HepG2 (cell line): ENCODE data around the gene GMNN. TPM values are rescaled to one million over a fixed set of nuclear protein-coding genes. Genes with fewer than 3 reads are reported as not detected.

Source experiments
- CREBL2 ChIP-seq: sonication (generic); formaldehyde crosslinking; IDR thresholded peaks from 2 replicates; pipeline ENCODE4 v1.8.1; 2023; ENCODE audit warnings: missing genetic modification reagents, mild to moderate bottlenecking, borderline replicate concordance
- DNMT3B ChIP-seq: conservative IDR thresholded peaks from 2 replicates; pipeline ENCODE4 v1.6.1; 2016; ENCODE audit warnings: missing biosample characterization, control low read depth
- E2F2 ChIP-seq: sonication (generic); formaldehyde crosslinking; IDR thresholded peaks from 2 replicates; pipeline ENCODE4 v1.4.0; 2020; ENCODE audit warnings: missing genetic modification reagents, borderline replicate concordance
- HOMEZ ChIP-seq: IDR thresholded peaks from 2 replicates; pipeline ENCODE4 v1.6.1; 2016; ENCODE audit warnings: low read depth
- IRF9 ChIP-seq: sonication (generic); formaldehyde crosslinking; IDR thresholded peaks from 2 replicates; pipeline ENCODE4 v1.8.0; 2022; ENCODE audit warnings: missing genetic modification reagents, mild to moderate bottlenecking, borderline replicate concordance
- KDM5B ChIP-seq: sonication (generic); formaldehyde crosslinking; IDR thresholded peaks from 2 replicates; pipeline ENCODE4 v1.4.0; 2020; ENCODE audit warnings: missing genetic modification reagents, mild to moderate bottlenecking, borderline replicate concordance
- LBX2 ChIP-seq: sonication (generic); formaldehyde crosslinking; IDR thresholded peaks from 2 replicates; pipeline ENCODE4 v1.5.0; 2020; ENCODE audit warnings: missing genetic modification reagents, mild to moderate bottlenecking, borderline replicate concordance
- MYPOP ChIP-seq: sonication (generic); formaldehyde crosslinking; IDR thresholded peaks from 2 replicates; pipeline ENCODE4 v1.8.1; 2023; ENCODE audit warnings: mild to moderate bottlenecking, moderate library complexity, missing genetic modification reagents
- NAIF1 ChIP-seq: sonication (generic); formaldehyde crosslinking; IDR thresholded peaks from 2 replicates; pipeline ENCODE4 v1.5.0; 2020; ENCODE audit warnings: mild to moderate bottlenecking, missing genetic modification reagents, borderline replicate concordance
- NCOA1 ChIP-seq: sonication (generic); formaldehyde crosslinking; IDR thresholded peaks from 2 replicates; pipeline ENCODE4 v1.9.0; 2021; ENCODE audit warnings: missing genetic modification reagents
- NR3C1 ChIP-seq: sonication (generic); formaldehyde crosslinking; IDR thresholded peaks from 2 replicates; pipeline ENCODE4 v1.4.0; 2020; ENCODE audit warnings: missing genetic modification reagents
- PCBP2 ChIP-seq: fragments of 200-400 bp; formaldehyde crosslinking; optimal IDR thresholded peaks from 2 replicates; pipeline ENCODE3; 2018; ENCODE audit warnings: low read length, low read depth; ENCODE audit not compliant: poor library complexity, severe bottlenecking
- PPARG ChIP-seq: conservative IDR thresholded peaks from 2 replicates; pipeline ENCODE4 v1.6.1; 2016; ENCODE audit warnings: missing biosample characterization, missing genetic modification reagents
- PRPF4 ChIP-seq: fragments of 200-400 bp; formaldehyde crosslinking; IDR thresholded peaks from 2 replicates; pipeline ENCODE4 v1.6.1; 2016; ENCODE audit warnings: low read length, low read depth; ENCODE audit not compliant: poor library complexity, severe bottlenecking
- SP2 ChIP-seq: sonication (generic); formaldehyde crosslinking; IDR thresholded peaks from 2 replicates; pipeline ENCODE4 v1.5.1; 2020; ENCODE audit warnings: mild to moderate bottlenecking, missing genetic modification reagents
- TCF12 ChIP-seq, 2 experiments: fragments of 450-650 bp in 1 of 2; sonication (generic) in 1 of 2; formaldehyde crosslinking in 1 of 2; IDR thresholded peaks; 2 replicates each; pipeline versions ENCODE4 v1.6.1 to v1.8.0; 2017 to 2022; ENCODE audit warnings: antibody characterized with exemption in 1 of 2, mild to moderate bottlenecking in 1 of 2, missing genetic modification reagents in 1 of 2, moderate library complexity in 1 of 2
- TP53 ChIP-seq: sonication (generic); formaldehyde crosslinking; conservative IDR thresholded peaks from 2 replicates; pipeline ENCODE4 v1.4.0; 2020; ENCODE audit warnings: missing genetic modification reagents
- ZFYVE20 ChIP-seq: sonication (generic); formaldehyde crosslinking; IDR thresholded peaks from 2 replicates; pipeline ENCODE4 v1.8.0; 2023; ENCODE audit warnings: low read depth, mild to moderate bottlenecking, moderate library complexity, missing genetic modification reagents, borderline replicate concordance
- ZNF10 ChIP-seq: sonication (generic); formaldehyde crosslinking; IDR thresholded peaks from 2 replicates; pipeline ENCODE4 v1.4.0; 2020; ENCODE audit warnings: mild to moderate bottlenecking, low read depth, missing genetic modification reagents, borderline replicate concordance
- ZNF274 ChIP-seq: sonication (generic); formaldehyde crosslinking; IDR thresholded peaks from 2 replicates; pipeline ENCODE4 v1.5.1; 2020; ENCODE audit warnings: mild to moderate bottlenecking, missing genetic modification reagents
- ZNF335 ChIP-seq: sonication (generic); formaldehyde crosslinking; IDR thresholded peaks from 2 replicates; pipeline ENCODE4 v1.4.0; 2020; ENCODE audit warnings: missing genetic modification reagents
- ZNF83 ChIP-seq: sonication (generic); formaldehyde crosslinking; IDR thresholded peaks from 2 replicates; pipeline ENCODE4 v1.4.0; 2020; ENCODE audit warnings: missing genetic modification reagents, mild to moderate bottlenecking, borderline replicate concordance
- ZNF878 ChIP-seq: sonication (generic); formaldehyde crosslinking; IDR thresholded peaks from 2 replicates; pipeline ENCODE4 v1.8.1; 2023; ENCODE audit warnings: mild to moderate bottlenecking, missing genetic modification reagents, moderate library complexity
- polyA plus RNA-seq, 8 experiments: library from polyadenylated mRNA; depleted of rRNA in 3 of 8; stranded (reverse) in 7 of 8; unstranded in 1 of 8; fragments of >200 nt; fragmentation: Illumina TruSeq in 4 of 8; extraction: Trizol in 4 of 8; gene quantifications; 2 replicates each; pipeline versions ENCODE4 v1.2.1 to v1.2.3, GENCODE V29; 2011 to 2016; ENCODE audit warnings: low read depth in 4 of 8, missing spikeins in 1 of 8, mixed read lengths in 1 of 8; ENCODE audit not compliant: insufficient read depth in 1 of 8
- total RNA-seq, 5 experiments: library from RNA; depleted of rRNA; stranded (reverse); fragments of >200 nt; fragmentation: Illumina TruSeq; extraction: Trizol; gene quantifications; 2 replicates each; pipeline ENCODE4 v1.2.3, GENCODE V29; 2016; ENCODE audit warnings: low read depth in 1 of 5

Gene GMNN
- total and polyA plus RNA-seq, 2 of the 13 experiments (the other 11 are each of a cell fraction or from before 2014, with no cell fraction given), result 61.8 to 154 TPM

GRCh38 chr6:24774696-24775519, at the start of gene GMNN (continued):
- TF ChIP-seq ZNF10 (CRISPR knock-in tag) (no peak), PPARG (CRISPR knock-in tag) (no peak; the same call in none of the 2 replicates), TCF12 (IDR thresholded peaks at IDR 0.05) (no peak), TCF12 (CRISPR knock-in tag; IDR thresholded peaks at IDR 0.05) (no peak; the same call in 1 of the 2 replicates), NR3C1 (CRISPR knock-in tag) (no peak), DNMT3B (CRISPR knock-in tag) (peak; percentile 55; the same call in 1 of the 2 replicates), ZNF83 (CRISPR knock-in tag) (peak; percentile 63; the same call in 1 of the 2 replicates), KDM5B (CRISPR knock-in tag) (peak; percentile 96), PRPF4 (no peak), PCBP2 (no peak), ZNF335 (peak; percentile 85; the same call in 1 of the 2 replicates), NAIF1 (CRISPR knock-in tag) (peak; percentile 68; the same call in 1 of the 2 replicates), MYPOP (CRISPR knock-in tag) (peak; percentile 89), E2F2 (CRISPR knock-in tag) (0 out of 2 replicates have a peak, but pooled peaks have one; percentile 37), LBX2 (CRISPR knock-in tag) (no peak), TP53 (CRISPR knock-in tag) (peak; percentile 72; the same call in 1 of the 2 replicates), ZFYVE20 (CRISPR knock-in tag) (peak; percentile 65; the same call in 1 of the 2 replicates), CREBL2 (CRISPR knock-in tag) (peak; percentile 96), ZNF878 (CRISPR knock-in tag) (peak; percentile 88), NCOA1 (CRISPR knock-in tag) (peak; percentile 97), IRF9 (CRISPR knock-in tag) (peak; percentile 99), ZNF274 (CRISPR knock-in tag) (peak; percentile 95; the same call in 1 of the 2 replicates), SP2 (peak; percentile 92), HOMEZ (CRISPR knock-in tag) (peak; percentile 82)
